IPS DF 4.7 (cell line): ENCODE results near the gene ENAH.
"Not testable (repeated sequence)": the region's sequence is repeated elsewhere in the genome, so short reads cannot be mapped to it uniquely, and the experiment has no call there.

Source experiments
- DNase-seq: peaks from one replicate; pipeline ENCODE4 v3.0.0-alpha.2; 2013; ENCODE audit warnings: low spot score; ENCODE audit errors: extremely low read depth

The ENAH gene

GRCh38 chr1:225677350-225678124, 24.6 kb upstream of the ENAH start:
- no peak for DNase-seq

GRCh38 chr1:225674381-225674780, 21.5 kb upstream of the ENAH start:
- DNase-seq, result no peak

GRCh38 chr1:225670806-225671733, 18.1 kb upstream of the ENAH start:
- DNase-seq, result no peak

GRCh38 chr1:225670356-225670755, 17.4 kb upstream of the ENAH start:
- no peak for DNase-seq

GRCh38 chr1:225668222-225668621, 15.3 kb upstream of the ENAH start:
- no peak for DNase-seq

GRCh38 chr1:225667362-225667761, 14.4 kb upstream of the ENAH start:
- DNase-seq, result no peak

GRCh38 chr1:225666495-225666894, 13.6 kb upstream of the ENAH start:
- no peak for DNase-seq

- no peak for DNase-seq
Measured at GRCh38 chr1:225664762-225665161, 11.8 kb upstream of the ENAH start.

- no peak for DNase-seq
Measured at GRCh38 chr1:225662155-225662554, 9.2 kb upstream of the ENAH start.

GRCh38 chr1:225660544-225660946, 7.6 kb upstream of the ENAH start:
- no peak for DNase-seq

- DNase-seq, result no peak
Measured at GRCh38 chr1:225658041-225658440, 5.1 kb upstream of the ENAH start.

- no peak for DNase-seq
Measured at GRCh38 chr1:225657462-225657989, 4.6 kb upstream of the ENAH start.

- not testable (repeated sequence) for DNase-seq
Measured at GRCh38 chr1:225656259-225656655, 3.3 kb upstream of the ENAH start.

- DNase-seq, result no peak
Measured at GRCh38 chr1:225655509-225656258, 2.8 kb upstream of the ENAH start.

GRCh38 chr1:225654688-225655508, 2.0 kb upstream of the ENAH start:
- no peak for DNase-seq

GRCh38 chr1:225654277-225654597, 1.3 kb upstream of the ENAH start:
- no peak for DNase-seq

- DNase-seq, result no peak
Measured at GRCh38 chr1:225653463-225654276, 747 bp upstream of the ENAH start.

- DNase-seq, result no peak
Measured at GRCh38 chr1:225651872-225652728, 823 bp downstream of the ENAH start.

GRCh38 chr1:225651376-225651871, 1.5 kb downstream of the ENAH start:
- DNase-seq, result no peak
